GM21825 (cell line): ENCODE measurements around the gene SDK2.

Experiments
- ATAC-seq: cut with Tn5 transposase; IDR thresholded peaks from one replicate; pipeline ENCODE4 v1.9.1; 2021; ENCODE audit warnings: mild to moderate bottlenecking, moderate library complexity; ENCODE audit not compliant: unreplicated experiment

The SDK2 gene

DNA sequence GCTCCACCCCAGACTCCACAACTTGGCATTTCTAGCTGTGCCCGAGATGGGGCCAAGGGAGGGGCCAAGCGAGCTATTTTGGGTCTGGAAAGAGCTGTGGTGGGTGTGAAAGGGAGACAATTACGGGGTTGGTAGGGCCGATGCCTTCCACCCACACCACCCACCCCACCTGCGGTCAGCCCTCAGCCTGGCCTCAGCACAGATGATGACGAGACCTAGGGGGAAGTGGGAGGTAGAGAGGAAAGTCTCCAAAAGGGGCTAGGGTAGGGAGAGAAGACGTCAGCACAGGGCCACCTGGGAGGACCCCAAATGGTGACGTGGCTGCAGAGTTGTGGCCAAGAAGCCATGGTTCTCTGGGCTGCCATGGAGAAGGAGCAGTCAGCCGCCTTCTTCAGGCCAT, 83.1 kb downstream of the SDK2 start:
- ATAC-seq = no peak

DNA sequence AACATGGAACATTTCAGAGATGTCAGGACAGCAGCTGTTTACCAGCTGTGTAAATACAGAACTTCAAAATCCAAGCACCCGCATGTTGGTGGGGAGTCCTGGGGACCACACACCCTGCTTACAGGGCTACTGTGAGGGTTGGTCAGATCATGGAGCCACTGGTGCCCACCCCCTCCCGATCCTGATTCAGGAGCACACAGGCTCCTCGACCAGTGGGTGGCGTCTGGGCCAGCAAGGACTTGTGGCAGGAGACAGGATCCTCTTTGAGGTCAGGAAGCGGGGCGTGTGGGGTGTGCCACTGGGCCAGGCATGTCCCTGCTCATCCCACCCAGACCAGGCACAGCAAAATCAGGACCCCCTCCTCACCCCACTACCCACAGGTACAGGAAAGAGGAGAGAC, 83.6 kb downstream of the SDK2 start:
- no peak for ATAC-seq

DNA sequence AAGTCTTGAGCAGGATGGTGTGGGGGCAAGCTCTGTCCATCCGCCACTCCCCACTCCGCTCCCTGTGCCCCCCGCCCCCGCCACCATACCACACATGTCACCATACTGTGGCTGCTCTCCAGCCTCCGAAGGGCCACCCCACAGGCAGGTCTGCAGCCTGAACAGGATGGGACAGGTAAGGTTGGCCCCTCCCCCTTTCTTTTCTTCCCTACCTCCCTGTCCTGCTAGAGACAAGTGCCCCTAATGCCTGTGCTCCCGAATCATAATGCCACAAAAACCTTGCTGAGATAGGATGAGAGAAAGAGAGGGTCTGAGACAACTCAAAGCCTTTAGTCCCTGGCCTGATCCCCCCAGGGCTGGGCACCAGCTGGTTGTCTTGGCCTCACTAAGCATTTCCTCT, 84.7 kb downstream of the SDK2 start:
- no peak for ATAC-seq

DNA sequence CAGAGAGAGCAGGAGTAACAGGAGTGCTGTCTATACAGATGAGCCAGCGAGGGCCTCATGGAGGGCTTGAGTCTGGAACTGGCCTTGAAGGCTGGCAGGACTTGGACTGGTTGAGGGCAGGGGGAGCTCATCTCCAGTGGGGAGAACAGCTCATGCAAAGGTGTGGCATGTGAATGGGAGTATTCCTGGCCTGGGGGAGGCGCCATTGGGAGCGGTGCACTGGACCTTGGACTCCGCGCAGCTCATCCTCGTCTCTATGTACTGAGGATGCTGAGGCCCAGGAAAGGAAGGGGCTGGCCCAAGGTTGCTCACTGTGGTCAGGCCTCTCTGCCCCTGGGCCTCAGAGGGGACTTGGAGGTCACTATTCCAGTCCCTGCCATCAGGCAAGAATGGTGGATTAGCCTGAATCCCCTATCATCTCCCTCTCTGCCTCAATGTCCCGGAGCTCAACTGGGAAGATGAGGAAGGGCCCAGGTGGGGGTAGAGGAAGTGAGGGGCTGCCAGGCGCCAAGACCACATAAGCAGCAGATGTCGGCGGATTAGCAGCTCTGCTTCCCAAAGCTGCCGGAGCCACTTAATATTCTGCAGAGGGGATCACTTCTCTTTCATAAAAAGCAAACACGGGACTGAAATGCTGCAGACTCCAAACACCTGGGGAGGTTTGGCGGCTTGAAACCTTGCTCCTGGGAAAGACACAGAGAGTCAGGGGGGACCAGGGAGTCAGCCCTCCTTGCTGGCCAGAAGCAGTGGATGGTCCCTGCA, 88.9 kb downstream of the SDK2 start:
- no peak for ATAC-seq

GRCh38 chr17:73554498-73554897, 89.7 kb downstream of the SDK2 start:
- no peak for ATAC-seq

DNA sequence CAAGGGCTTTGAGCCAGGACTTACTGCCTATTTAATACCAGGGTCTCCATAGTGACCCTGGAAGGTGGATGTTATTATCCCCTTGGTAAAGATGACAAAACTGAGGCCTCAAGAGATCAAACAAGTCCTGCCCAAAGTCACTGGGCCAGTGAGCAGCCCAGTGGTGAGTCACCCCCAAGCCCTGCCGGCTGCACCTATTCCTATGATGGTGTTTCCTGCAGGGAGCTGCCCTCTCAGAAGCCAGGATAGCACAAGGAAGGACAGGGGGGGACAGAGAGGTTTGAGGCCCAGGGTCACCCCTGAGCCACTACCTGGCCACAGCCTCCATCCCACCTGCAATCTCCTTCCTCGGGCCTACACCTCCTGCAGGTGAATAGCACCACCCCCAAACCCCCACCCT, 90.9 kb downstream of the SDK2 start:
- ATAC-seq = no peak

DNA sequence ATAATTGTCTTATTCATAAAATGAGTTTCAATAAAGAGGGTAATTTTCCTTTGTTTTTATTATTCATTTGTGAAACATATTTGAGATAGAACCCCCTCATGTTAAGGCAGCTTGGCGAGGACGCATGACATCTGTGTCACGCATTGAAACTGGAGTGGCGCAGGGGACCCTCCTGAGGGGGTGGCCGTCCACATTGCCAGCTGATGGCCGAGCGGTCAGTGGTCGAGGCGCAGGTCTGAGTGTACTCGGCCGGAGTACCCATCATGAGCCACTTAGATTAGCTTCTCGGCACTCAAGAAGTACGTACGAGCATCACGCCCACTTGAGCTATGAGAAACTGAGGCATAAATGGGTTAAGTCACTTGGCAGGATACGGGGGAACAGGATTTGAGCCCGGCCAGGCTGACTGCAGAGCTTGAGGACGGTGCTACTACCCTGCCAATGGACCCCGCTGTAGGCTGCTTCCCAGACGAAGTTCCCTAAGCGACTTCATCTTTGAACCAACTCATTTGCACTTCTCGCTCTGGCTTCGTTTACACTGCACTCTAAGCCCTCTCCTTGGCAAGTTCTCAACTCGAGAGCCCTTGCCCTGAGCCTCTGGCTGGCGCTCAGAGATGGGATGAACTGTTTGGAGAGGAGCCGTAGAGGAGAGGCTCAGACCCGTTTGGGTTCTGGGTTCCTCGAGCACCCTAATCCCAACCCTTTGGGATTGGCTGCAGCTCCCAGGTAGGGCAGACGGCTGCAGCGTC, 91.8 kb downstream of the SDK2 start:
- no peak for ATAC-seq

DNA sequence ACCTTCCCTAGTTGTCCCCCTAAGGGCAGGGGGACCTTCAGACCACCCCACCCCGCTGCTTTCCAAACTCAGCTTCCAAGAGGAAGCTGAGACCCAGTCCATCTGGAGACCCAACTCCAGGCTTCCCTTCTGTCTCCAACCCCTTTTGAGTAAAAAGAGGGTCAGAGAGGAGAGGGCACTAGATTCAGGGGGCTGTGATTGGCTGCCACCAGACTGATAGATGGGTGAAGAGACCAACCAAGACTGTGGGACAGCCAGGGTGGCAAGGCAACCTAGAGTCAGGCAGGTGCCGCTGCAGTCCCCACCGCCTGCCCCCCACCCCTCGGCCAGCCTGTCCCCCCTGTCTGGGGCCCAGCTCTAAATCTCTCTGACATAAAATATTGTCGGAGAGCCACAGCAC, 92.5 kb downstream of the SDK2 start:
- no peak for ATAC-seq

GRCh38 chr17:73551144-73551543, 93.1 kb downstream of the SDK2 start:
- ATAC-seq = no peak

GRCh38 chr17:73550556-73550955, 93.7 kb downstream of the SDK2 start:
- ATAC-seq = no peak

DNA sequence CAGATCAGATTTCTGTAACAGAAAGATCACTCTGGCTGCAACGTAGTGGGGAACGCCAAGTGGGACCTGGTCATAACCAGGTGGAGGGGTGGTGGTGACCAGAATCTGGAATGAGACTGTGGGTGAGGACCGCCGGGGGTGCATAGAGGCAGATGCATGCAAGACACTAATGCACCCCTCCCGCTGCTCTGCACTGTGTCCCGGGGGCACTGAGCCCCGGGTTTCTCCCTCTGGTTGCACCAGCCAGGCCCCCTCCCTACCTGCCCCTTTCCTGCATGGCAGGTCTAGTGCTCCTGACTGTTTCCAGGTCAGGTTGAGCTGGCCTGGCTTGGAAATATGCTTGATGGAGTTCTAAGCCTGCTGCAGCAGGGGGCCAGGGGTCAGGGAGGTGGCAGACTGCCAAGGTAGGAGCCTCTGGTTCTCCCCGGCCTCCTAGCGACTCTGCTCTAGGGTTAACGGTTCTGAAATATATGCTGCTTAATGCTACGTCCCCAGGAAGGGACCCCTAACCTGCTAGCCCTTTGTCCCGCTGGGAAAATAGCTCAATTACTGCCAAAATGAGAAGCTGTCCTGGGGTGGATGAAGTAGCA, 94.3 kb downstream of the SDK2 start:
- no peak for ATAC-seq

DNA sequence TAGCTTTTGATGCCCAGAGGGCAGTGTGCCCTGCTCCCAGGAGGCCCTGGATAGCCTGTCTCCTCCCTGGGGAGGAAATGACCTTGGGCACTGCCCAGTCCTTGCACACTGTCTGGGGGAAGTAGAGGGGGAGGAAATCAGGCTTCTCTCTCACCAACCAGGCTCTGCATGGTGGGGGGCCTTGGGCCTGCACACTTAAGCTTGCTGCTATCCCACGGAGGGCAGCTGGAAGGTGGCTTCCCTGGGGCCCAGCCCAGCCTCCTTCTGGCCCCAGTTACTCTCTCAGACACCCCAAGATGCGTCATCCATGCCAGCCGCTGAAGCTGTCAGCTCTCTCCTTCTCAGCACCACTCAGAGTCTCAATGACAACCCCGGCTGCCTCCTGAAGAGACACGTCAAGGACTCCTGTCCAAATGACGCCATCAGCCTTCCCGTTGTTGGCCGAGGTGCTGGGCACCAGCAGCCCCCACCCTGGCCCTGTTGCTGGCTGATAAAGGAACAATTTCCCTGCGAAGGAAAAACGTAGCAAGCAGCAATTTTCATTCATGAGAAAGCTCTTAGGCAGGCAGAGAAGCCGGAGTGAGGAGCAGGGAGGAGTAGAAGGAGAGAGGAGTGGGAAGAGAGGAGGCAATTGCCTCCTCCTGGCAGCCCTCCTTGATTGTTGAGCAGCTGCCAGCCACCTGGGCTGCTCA, 95.5 kb downstream of the SDK2 start:
- no peak for ATAC-seq

- ATAC-seq = no peak
These were observed 96.5 kb downstream of the SDK2 start for GRCh38 chr17:73547790-73548189.

DNA sequence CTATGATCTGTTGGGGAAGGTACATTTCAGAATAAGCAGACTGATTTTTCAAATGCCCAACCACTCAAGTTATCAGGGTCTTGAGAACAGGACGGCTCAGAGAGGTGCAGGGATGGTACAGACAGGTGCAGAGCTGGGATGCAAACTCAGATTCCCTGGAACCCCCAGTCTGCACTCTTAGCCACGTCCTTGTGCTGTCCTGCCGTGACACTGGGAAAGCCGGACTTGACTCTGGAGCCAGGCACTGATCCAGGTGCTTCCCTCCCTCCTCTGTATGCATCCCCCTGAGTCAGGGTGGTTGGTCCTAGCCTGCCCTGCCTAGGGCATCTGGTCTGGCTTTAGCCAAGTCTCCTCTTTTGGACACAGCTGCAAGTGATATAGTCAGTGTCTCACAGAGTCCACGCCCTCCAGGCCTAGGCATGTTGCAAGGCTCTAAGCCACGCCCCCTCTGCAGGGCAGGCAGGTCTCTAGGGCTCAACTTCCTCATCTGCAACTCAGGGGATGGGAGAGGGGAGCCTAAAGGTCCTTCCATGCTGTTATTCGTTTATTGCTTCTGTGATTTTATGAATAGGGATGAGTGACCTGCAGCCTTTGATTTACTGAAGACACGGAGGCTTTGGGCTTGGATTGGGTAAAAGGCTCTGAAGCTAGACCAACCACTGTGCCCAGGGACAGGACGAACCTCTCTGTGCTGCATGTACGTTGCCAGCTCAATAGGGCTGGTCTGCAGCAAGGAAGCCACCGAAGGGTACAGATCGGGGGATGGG, 97.3 kb downstream of the SDK2 start:
- ATAC-seq = no peak

DNA sequence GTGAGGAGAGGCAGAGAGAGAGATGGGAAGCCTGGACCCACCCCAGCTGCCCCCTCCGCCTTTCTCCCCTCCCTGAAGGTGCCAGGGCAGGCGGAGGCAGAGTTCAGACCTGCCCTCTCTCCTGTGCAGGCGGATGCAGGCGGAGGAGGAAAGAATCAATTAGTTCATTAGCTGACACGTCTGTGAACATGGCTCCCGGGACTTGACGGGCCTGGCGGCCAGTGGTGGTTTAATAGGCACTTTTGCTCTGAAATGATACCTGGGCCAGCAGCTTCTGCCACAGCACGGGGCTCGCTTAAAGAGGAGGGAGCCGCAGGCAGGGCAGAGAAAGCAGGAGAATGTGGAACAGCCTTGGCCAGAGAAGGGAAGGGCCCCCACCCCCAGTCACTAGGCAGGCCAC, 98.1 kb downstream of the SDK2 start:
- ATAC-seq = no peak

DNA sequence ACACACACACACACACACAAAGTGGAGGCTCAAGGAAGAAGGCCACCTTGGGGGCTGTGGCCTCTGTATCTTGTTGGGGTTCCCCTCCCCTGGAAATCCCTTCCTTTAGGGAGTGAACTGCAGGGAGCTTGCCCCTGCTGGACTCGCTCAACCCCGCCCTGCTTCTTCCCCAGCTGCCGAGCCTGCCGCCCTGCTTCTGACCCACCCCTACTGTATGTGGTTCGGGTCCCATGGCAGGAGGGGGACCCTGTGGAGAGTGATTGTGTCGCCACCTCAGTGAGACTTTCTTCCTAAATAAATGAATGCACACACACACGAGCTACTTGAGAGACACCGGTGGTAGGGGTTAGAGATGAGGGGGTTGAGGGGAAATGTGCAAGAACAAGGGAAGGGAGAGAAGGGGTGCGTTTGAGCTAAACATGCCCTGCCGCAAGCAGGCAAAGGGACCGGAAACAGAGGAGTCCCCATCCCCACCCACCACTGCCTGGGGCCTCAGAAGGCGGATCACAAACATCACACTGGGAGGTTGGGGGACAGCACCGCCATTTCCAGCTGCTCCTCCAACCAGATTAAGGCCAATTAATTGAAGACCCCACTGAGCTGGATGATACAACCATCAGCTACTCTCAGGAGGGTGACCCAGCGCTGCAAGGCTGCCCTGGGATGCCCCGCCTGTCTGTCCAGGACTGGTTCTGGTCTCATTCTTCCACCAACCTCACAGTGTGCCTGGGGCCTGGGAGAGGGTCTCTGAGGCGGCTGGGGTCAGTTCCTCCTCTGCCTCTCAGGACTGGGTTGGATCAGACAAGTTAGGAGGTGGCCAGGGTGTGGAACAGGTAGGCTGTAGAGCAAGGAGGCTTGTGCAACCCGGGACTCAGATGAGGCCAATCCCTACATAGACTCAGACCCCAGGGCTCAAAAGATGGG, 98.9 kb downstream of the SDK2 start:
- ATAC-seq = no peak

- ATAC-seq = no peak
These were observed 99.9 kb downstream of the SDK2 start for GRCh38 chr17:73544333-73544732.

DNA sequence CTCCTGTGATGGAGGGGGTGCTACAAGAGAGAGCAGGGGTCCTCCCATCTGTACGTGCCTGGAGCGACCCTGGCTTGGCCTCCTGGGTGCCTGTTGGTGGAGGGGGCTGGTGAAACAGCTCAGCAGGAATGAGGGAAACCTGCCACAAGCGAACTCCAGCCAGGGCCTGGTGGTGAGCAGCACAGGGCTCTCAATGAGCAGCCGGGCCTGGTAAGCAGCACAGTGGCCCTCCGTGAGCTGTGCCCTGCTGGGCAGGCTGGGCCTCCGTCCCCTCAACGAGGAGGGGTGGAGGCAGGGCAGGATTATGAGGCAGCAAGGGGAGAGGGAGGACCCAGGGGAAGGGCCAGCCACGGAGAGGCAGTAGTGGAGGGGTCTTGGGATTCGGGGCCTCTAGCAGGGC, 101.9 kb downstream of the SDK2 start:
- no peak for ATAC-seq

GRCh38 chr17:73541561-73541981, 102.7 kb downstream of the SDK2 start:
- ATAC-seq = no peak

GRCh38 chr17:73541111-73541510, 103.1 kb downstream of the SDK2 start:
- no peak for ATAC-seq
